GM19438 (cell line): ENCODE data around the gene USP36.
"Not testable (repeated sequence)": the region's sequence is repeated elsewhere in the genome, so short reads cannot be mapped to it uniquely, and the experiment has no call there.

Experiments
- ATAC-seq: cut with Tn5 transposase; IDR thresholded peaks from one replicate; pipeline ENCODE4 v1.9.1; 2021; ENCODE audit warnings: low read depth; ENCODE audit not compliant: unreplicated experiment

The USP36 gene

GRCh38 chr17:78794864-78795640 is 45.6 kb downstream of the USP36 start:
- no peak for ATAC-seq

GRCh38 chr17:78794399-78794798 is 46.2 kb downstream of the USP36 start:
- ATAC-seq = no peak

DNA sequence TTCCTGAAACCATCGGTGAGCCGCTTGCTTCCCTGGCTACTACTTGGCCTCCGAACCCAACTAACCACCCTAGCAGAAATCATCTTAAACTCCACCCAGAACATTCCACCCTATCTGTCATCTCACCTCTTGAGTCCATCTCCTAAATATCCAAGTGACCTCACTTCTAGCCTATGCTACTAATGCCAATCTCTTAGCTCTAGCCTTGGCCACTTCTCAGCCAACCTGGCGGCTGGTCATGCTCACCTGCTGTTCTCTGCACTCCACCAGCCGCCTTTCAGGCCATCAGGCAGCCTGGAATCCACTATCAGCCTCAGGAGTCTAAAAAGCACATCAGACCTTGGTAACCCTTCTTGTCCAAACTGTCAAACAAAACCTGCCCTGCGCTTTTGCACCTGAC is 46.6 kb downstream of the USP36 start:
- ATAC-seq = no peak

DNA sequence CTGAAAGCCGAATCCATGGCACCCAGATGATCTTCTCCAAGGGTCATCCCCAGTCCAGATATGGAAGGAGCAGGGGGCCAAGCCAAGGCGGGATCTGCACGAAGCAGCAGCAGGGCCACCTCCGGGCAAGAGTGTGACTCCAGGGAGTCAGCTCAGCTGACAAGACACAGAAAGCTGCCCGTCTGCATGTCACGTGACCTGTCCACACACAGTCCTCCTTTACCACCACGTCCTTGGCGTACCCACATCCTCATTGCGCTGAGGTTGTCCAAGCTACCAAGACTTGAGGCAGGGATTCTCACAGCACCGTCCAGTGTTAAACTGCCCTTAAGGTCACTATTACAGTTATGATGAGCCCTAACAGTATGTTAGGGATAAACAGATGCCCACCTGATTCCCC is 47.2 kb downstream of the USP36 start:
- ATAC-seq = no peak

DNA sequence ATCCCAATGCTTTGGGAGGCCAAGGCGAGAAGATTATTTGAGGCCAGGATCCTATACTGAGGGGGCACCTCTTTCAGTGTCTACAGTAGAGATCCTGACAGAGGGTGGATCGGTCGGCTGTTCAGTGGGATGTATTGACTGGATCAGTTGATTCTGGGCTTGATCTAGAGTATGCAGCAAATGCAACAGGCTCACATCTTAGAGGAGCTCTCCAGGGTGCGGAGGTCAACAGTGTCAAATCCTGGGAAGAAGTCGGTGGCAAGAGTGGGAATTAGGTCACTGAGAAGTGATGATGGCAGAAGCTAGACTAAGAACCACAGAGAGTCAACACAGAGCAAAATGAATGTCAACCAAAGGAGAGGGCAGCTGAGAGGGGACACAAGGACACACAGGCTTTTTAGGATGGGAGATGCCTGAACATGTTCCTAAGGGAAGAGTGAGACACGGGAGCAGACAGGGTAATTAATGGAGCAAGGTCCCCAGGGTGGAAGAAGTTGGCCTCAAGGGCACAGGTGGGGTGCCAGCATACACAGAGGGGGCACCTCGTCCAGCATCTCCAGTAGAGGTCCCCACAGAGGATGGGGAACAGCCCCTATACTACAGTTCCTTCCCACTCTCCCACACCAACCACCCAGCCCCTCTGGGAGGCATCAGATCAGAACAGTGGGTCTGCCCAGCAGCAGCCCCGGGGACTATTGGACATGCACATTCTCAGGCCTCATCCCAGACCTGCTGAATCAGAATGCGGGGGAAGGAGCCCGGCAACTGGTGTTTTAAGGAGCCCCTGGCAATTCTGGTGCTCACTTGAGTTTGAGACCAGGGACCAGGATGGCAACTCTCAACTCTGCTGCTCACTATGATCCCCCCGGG is 48.5 kb downstream of the USP36 start:
- ATAC-seq = no peak

DNA sequence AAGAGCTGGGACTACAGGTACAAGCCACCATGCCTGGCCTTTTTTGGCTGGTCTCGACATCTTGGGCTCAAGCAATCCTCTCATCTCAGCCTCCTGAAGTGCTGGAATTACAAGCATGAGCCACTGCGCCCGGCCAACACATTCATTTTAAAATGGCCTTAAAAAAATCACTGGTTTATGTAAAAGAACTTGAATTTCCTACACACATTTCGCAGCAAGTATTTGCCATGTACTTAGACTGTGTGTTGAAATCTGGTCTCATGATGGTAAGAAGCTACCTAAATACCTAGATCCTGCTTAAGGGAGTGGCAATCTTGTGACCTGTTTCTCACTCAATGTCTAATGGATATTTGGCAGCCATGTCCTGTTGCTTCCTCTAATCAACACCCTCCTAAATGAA is 50.1 kb downstream of the USP36 start:
- no peak for ATAC-seq

- ATAC-seq = no peak
These were observed 50.9 kb downstream of the USP36 start for GRCh38 chr17:78789663-78790181.

- no peak for ATAC-seq
These were observed 51.4 kb downstream of the USP36 start for GRCh38 chr17:78789149-78789662.

- ATAC-seq = no peak
These were observed 52.2 kb downstream of the USP36 start for GRCh38 chr17:78788451-78788850.

DNA sequence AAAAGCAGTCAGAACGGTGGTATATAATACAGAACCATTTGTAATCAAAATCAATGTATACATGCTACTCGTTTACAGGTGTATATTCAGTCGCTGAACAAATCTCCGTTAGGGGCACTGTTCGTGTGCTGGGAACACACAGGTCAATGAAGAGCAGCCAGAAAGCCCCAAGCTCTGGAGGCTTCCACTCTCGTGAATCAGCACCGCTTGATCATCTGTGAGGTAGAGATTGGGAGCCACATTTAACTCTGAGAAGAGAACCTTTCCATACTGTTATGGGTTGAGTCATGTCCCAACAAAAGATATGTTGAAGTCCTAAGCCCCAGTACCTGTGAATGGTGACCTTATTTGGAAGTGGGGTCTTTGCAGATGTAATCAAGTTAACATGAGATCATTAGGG is 53.2 kb downstream of the USP36 start:
- no peak for ATAC-seq

- no peak for ATAC-seq
These were observed 55.0 kb downstream of the USP36 start for GRCh38 chr17:78785663-78786057.

GRCh38 chr17:78785011-78785662 is 55.5 kb downstream of the USP36 start:
- no peak for ATAC-seq

DNA sequence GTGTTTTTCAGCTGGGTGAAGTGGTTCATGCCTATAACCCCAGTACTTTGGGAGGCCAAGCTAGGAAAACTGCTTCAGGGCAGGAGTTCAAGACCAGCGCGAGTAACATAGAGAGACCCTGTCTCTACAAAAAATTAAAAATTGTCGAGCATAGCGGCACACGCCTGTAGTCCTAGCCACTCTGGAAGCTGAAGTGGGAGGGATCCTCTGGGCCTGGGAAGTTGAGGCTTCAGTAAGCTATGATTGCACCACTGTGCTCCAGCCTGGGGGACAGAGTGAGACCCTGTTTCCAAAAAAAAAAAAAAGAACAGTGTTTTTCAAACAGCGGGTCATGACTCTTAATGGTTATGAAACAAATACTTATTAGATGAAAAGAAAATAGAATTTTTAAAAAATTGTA is 56.3 kb downstream of the USP36 start:
- no peak for ATAC-seq

GRCh38 chr17:78783711-78784324 is 56.8 kb downstream of the USP36 start:
- ATAC-seq = no peak

DNA sequence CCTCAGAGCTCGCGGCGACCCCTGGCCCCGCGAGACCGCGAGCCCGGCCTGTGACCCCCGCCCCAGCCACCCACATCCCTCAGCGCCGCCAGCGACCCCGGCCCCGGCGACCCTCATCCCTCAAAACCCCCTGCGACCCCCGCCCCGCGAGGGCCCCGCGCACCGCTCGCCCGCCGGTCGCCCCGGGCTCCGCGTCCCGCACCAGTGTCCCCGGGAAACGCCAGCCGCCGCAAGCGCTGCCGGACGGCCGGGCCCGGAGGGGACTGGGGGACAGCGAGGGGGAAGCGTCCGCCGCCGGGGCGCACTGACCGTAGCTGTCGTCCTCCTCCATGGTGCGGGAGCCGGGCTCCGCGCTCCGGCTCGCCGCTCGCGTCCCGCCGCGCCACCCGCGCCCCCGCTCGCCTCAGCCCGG is 58.7 kb downstream of the USP36 start, which contains the start of gene CYTH1:
Gene CYTH1 (minus strand): TSS at position 381 of the 412 bp plus-strand sequence. CDS start 50 bp downstream, at position 331.
- peak; percentile 4 for ATAC-seq

DNA sequence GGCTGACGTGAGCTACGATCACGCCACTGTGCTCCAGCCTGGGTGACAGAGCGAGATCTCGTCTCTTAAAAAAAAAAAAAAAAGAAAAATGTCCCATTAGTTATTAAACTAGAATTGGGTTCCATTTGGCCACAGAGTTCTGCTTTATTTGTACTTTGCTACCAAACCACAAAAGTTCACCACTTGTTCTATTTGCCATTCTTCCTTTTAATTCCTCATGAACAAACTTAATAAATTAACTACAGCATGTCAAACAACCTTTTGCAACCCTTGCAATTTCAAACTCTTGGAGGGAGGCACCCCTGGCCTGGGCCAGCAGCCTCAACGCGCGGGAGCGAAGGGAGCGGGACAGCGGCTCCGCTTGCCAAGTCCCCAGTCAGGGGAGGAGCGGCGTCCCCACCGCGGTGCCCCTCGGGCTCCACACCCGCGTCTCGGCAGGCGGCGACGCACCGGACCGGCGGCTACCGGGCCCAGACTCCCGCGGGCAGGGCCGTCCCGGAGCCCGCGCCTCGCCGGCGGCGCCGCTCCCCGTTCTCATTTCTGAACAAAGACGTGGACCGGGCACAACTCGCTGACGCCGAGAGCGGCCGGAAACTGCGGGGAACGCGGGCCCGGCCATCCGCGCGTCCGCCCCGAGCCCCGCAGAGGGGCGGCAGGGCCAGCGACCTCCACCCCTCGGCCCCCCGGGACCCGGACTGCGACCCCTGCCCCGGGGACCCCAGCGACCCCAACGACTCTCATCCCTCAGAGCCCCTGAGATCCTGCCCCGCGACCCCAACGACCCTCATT is 59.3 kb downstream of the USP36 start:
- peak; percentile 9 for ATAC-seq

GRCh38 chr17:78780335-78780734 is 60.3 kb downstream of the USP36 start:
- no peak for ATAC-seq

DNA sequence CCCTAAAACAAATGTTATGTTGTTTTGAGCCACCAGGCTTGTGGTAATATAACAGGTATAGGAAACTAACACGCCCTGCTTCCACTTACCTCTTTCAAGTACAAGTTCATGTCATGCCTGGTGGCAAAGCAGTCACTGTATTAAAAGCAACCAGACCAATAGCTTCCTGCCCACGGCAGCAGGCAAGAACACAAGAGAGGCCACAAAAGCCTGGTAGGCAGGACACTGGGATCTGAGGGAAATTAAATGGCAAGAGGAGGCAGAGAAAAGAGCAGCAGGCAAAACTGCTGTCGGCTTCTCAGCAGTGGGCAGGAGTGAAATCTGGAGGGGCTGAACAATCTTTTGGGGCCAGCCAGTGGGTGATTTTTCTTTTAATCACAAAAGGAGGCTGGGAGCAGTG is 60.8 kb downstream of the USP36 start:
- no peak for ATAC-seq

DNA sequence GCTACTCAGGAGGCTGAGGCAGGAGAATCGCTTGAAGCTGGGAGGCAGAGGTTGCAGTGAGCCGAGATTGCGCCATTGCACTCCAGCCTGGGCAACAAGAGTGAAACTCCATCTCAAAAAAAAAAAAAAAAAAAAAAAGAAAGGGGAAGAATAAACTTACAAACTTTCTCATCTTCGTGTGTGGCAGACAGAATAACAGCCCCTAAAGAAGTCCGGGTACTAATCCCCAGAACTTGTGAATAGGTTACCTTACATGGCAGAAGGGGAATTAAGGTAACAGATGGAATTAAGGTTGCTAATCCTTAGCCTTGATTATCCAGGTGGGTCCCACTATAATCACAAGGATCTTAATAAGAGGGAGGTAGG is 61.3 kb downstream of the USP36 start:
- not testable (repeated sequence) for ATAC-seq

- no peak for ATAC-seq
These were observed 62.7 kb downstream of the USP36 start for GRCh38 chr17:78777881-78778280.
